ENCODE results near the gene NCR2.

Gene NCR2

GRCh38 chr6:41359617-41360313 is 24.4 kb downstream of the NCR2 start:
- no peak for DNase-seq

GRCh38 chr6:41360314-41360685 is 24.9 kb downstream of the NCR2 start:
- no peak for DNase-seq

GRCh38 chr6:41366150-41366549 is 30.7 kb downstream of the NCR2 start:
- DNase-seq: no peak

GRCh38 chr6:41367061-41367460 is 31.7 kb downstream of the NCR2 start:
- DNase-seq: no peak

- peak; percentile 17 for DNase-seq
Observed at GRCh38 chr6:41367700-41368099, 32.3 kb downstream of the NCR2 start.

- DNase-seq: no peak
Observed at GRCh38 chr6:41370488-41371111, 35.2 kb downstream of the NCR2 start.

- peak; percentile 9 for DNase-seq
Observed at GRCh38 chr6:41371461-41371991, 36.1 kb downstream of the NCR2 start.

- no peak for DNase-seq
Observed at GRCh38 chr6:41371992-41372831, 36.8 kb downstream of the NCR2 start.

- DNase-seq: no peak
Observed at GRCh38 chr6:41372832-41373626, 37.6 kb downstream of the NCR2 start.

- DNase-seq: no peak
Observed at GRCh38 chr6:41373627-41373918, 38.2 kb downstream of the NCR2 start.

- DNase-seq: no peak
Observed at GRCh38 chr6:41373919-41374617, 38.7 kb downstream of the NCR2 start.

- no peak for DNase-seq
Observed at GRCh38 chr6:41374618-41375590, 39.5 kb downstream of the NCR2 start.

- no peak for DNase-seq
Observed at GRCh38 chr6:41375598-41376151, 40.3 kb downstream of the NCR2 start.

- DNase-seq: no peak
Observed at GRCh38 chr6:41376176-41376575, 40.8 kb downstream of the NCR2 start.

GRCh38 chr6:41377071-41377470 is 41.7 kb downstream of the NCR2 start:
- no peak for DNase-seq

GRCh38 chr6:41379306-41379705 is 43.9 kb downstream of the NCR2 start:
- DNase-seq: no peak

- DNase-seq: no peak
Observed at GRCh38 chr6:41386594-41386993, 51.2 kb downstream of the NCR2 start.

- no peak for DNase-seq
Observed at GRCh38 chr6:41392246-41392645, 56.8 kb downstream of the NCR2 start.

GRCh38 chr6:41396335-41396734 is 60.9 kb downstream of the NCR2 start:
- no peak for DNase-seq

GRCh38 chr6:41399424-41399823 is 64.0 kb downstream of the NCR2 start:
- peak; percentile 1 for DNase-seq
